Mucosa of descending colon (tissue), 3 donors: ENCODE measurements around the gene GPR50. TPM values are rescaled to one million over a fixed set of nuclear protein-coding genes. Genes with fewer than 3 reads are reported as not detected.

Source experiments
- ATAC-seq: fragments of 200-7000 bp; cut with Tn5 transposase; one replicate; pipeline ENCODE4 v1.9.1; 2020; ENCODE audit warnings: mild to moderate bottlenecking, moderate library complexity
- DNase-seq, 3 donors: peaks; one replicate each; pipeline ENCODE4 v3.0.0-alpha.2; 2020
- H3K36me3 ChIP-seq: fragments of 200-600 bp; one replicate; pipeline ENCODE4 v1.8.0; 2021; ENCODE audit warnings: low read depth, mild to moderate bottlenecking
- H3K4me1 ChIP-seq: fragments of 200-600 bp; one replicate; pipeline ENCODE4 v1.8.0; 2021; ENCODE audit warnings: low read depth, mild to moderate bottlenecking
- H3K4me3 ChIP-seq: fragments of 200-600 bp; one replicate; pipeline ENCODE4 v1.8.0; 2021; ENCODE audit warnings: mild to moderate bottlenecking
- H3K9me3 ChIP-seq: fragments of 200-600 bp; one replicate; pipeline ENCODE4 v1.8.0; 2021; ENCODE audit warnings: mild to moderate bottlenecking
- CTCF ChIP-seq: fragments of 200-600 bp; IDR thresholded peaks from one replicate; pipeline ENCODE4 v1.8.0; 2022; ENCODE audit warnings: antibody characterized with exemption, mild to moderate bottlenecking
- intact Hi-C, 2 donors: fragments of 100-400 bp; cut with DNase I in 1 of 2; cut with micrococcal nuclease in 1 of 2; formaldehyde crosslinking; loops; one replicate each; pipeline versions ENCODE4 v1.11.0 to v1.11.1; 2022; cut with DNase I, micrococcal nuclease
- total RNA-seq, 3 donors: library from RNA; stranded (reverse); fragmentation: NEBNext Ultra II Directional in 2 of 3; extraction: Animal tissue kit (Norgen Biotek cat#: 25700) in 2 of 3; gene quantifications; one replicate each; pipeline versions ENCODE4 v1.2.1 to v1.2.4, GENCODE V29; 2021 to 2023
- donor health status: DM: no; HTN: no; CAD: no; lungs with moderate emphysema.
- donor health status: DM: no; HTN: no; CAD: no.
- donor health status: DM: no; HTN: yes; CAD: no.

GPR50 gene
- total RNA-seq, 3 donors from 2014 or later = not detected

- H3K36me3 ChIP-seq = no peaks in the 10 kb centered on the region
- intact Hi-C loops = no loop called here
- H3K4me3 ChIP-seq = no peak overlapping the region
- no peaks in the 10 kb centered on the region for H3K4me1 ChIP-seq
- no peak for ATAC-seq
- no peak for TF ChIP-seq CTCF
- no peak for DNase-seq
- no peaks in the 10 kb centered on the region for H3K9me3 ChIP-seq
Measured at GRCh38 chrX:151175283-151176062, 911 bp upstream of the GPR50 start.

- Histone ChIP-seq H3K36me3 (no peaks in the 10 kb centered on the region), H3K4me1 (no peaks in the 10 kb centered on the region), H3K9me3 (no peaks in the 10 kb centered on the region), H3K4me3 (no peak overlapping the region)
- DNase-seq = no peak
- ATAC-seq = no peak
- intact Hi-C loops = no loop called here
- no peak for TF ChIP-seq CTCF
Measured at GRCh38 chrX:151177141-151178027, 1.0 kb downstream of the GPR50 start.

GRCh38 chrX:151178746-151179145 lies 2.4 kb downstream of the GPR50 start:
- Histone ChIP-seq H3K4me3 (no peak overlapping the region), H3K4me1 (no peaks in the 10 kb centered on the region), H3K36me3 (no peaks in the 10 kb centered on the region), H3K9me3 (no peaks in the 10 kb centered on the region)
- DNase-seq (no peak), ATAC-seq (no peak)
- no peak for TF ChIP-seq CTCF
- intact Hi-C loops = no loop called here

GRCh38 chrX:151180400-151180799 lies 4.0 kb downstream of the GPR50 start:
- intact Hi-C loops = no loop called here
- no peak for TF ChIP-seq CTCF
- Histone ChIP-seq H3K36me3 (no peaks in the 10 kb centered on the region), H3K4me1 (no peaks in the 10 kb centered on the region), H3K9me3 (no peaks in the 10 kb centered on the region), H3K4me3 (no peak overlapping the region)
- ATAC-seq (no peak), DNase-seq (no peak)

GRCh38 chrX:151181088-151181487 lies 4.7 kb downstream of the GPR50 start:
- no peak for TF ChIP-seq CTCF
- no peak for ATAC-seq
- Histone ChIP-seq H3K36me3 (no peaks in the 10 kb centered on the region), H3K4me3 (no peak overlapping the region), H3K9me3 (no peaks in the 10 kb centered on the region), H3K4me1 (no peaks in the 10 kb centered on the region)
- intact Hi-C loops = no loop called here
- no peak for DNase-seq
